GM10266 (cell line): ENCODE measurements around the gene NEK3.
"Not testable (repeated sequence)": the region's sequence is repeated elsewhere in the genome, so short reads cannot be mapped to it uniquely, and the experiment has no call there.

Source experiments
- DNase-seq: peaks from one replicate; pipeline ENCODE4 v3.0.0; 2012; ENCODE audit errors: extremely low spot score
- TF ChIP-seq, protein P1 (sequence below): IDR thresholded peaks from 2 replicates; pipeline ENCODE4 v1.5.1; 2012; ENCODE audit warnings: mild to moderate bottlenecking, low read depth; ENCODE audit not compliant: control insufficient read depth, insufficient read depth; ENCODE audit errors: missing control alignments

NEK3 gene

DNA sequence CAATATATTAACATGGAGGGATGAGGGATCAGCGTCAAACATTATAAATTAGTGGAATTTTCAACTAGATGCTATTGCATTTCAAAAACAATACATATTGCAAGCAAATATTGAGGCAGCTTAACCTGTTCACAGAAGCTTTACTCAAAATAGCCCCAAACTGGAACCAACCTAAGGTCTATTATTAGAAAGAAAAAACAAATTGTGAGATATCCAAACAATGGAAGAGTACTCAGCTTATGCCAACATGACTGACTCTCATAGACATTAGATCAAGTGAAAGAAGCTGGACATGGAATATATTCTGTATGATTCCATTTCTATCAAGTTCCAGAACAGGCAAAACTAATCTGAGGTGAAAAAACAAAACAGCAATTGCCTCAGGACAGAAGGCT lies 27.6 kb upstream of the NEK3 start:
- TF ChIP-seq, protein P1, sequence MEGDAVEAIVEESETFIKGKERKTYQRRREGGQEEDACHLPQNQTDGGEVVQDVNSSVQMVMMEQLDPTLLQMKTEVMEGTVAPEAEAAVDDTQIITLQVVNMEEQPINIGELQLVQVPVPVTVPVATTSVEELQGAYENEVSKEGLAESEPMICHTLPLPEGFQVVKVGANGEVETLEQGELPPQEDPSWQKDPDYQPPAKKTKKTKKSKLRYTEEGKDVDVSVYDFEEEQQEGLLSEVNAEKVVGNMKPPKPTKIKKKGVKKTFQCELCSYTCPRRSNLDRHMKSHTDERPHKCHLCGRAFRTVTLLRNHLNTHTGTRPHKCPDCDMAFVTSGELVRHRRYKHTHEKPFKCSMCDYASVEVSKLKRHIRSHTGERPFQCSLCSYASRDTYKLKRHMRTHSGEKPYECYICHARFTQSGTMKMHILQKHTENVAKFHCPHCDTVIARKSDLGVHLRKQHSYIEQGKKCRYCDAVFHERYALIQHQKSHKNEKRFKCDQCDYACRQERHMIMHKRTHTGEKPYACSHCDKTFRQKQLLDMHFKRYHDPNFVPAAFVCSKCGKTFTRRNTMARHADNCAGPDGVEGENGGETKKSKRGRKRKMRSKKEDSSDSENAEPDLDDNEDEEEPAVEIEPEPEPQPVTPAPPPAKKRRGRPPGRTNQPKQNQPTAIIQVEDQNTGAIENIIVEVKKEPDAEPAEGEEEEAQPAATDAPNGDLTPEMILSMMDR, result no peak
- no peak for DNase-seq

DNA sequence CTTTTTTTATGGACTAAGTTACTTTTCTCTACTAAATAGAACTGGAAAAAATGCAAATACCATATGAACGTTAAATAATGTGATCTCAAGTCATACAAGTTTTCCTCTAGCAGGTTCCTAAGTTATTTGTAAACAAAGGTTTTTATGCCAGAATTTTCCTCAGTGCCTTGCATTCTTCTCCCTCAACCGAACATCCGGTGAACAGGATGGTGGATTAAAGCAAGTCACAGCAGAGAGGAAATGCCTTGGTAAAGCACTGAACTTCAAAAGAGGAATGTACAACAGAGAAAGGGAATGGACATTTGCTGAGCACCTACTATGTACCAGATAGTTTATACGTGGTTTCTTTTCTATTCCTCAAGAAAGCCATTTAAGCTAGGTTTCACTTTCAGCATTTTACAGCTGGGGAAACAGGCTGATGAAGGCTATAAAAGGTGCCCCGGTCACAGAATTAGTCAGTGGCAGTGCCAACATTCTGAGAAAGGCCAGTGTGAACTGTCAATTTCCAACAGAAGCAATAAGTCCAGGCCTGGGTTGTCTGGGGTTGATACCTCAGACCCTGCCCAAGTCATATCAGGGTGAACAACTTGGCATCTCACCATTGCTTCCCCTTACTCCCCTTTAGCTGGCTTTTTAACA lies 22.0 kb upstream of the NEK3 start:
- DNase-seq, result not testable (repeated sequence)

DNA sequence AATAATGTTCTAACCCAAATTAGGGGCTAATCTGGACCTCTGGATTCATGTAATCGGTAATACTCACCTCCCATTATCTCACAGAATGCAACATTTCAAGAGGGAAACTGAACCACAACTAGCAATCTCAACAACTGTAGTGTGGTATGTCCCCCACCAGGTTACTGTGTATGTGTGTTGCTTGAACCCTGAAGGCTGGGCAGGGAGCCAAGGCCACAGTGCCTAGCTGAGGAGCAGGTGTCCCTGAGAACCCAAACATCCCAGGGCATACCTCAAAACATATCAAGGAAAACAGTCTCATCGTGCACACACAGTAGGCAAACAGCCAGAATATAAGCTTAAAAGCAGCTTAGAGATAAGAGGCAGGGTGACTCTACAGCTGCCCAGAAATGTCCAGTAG lies 20.5 kb upstream of the NEK3 start:
- TF ChIP-seq, protein P1, result no peak
- DNase-seq, result no peak

DNA sequence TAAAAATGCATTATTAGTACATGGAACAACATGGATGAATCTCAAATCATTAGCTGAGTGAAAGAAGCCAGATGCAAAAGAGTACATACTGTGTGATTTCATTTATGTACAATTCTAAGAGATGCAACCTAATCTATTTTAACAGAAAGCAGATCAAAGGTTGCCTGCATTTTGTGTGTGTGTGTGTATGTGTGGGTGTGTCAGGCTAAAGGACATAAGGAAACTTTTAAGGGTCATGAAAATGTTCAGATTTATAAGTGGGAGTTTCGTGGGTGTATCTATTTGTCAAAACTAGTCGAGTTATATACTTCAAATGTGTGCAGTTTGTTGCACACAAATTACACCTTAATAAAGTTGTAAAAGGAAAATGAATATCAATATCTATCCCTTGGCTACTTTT lies 17.9 kb upstream of the NEK3 start:
- TF ChIP-seq, protein P1, result no peak
- DNase-seq, result no peak

DNA sequence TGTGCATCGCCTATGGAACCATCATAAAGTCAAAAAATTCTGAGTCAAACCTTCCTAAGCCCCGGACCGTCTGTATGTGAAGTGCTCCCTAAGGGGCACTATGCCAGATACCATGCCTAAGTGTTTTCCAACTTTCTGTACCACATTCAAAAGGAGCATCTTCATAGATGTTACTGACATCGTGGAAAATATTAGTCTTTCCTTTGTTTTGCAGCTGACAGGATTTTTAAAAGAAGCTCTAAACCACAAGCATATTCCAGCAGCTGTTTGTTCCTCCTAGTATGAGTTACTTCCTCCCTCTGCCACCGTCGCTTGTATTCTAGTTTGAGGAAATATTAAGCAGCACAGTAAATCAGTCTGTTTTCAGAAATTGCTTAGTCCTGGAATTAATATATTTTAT lies 14.6 kb upstream of the NEK3 start:
- DNase-seq, result not testable (repeated sequence)

DNA sequence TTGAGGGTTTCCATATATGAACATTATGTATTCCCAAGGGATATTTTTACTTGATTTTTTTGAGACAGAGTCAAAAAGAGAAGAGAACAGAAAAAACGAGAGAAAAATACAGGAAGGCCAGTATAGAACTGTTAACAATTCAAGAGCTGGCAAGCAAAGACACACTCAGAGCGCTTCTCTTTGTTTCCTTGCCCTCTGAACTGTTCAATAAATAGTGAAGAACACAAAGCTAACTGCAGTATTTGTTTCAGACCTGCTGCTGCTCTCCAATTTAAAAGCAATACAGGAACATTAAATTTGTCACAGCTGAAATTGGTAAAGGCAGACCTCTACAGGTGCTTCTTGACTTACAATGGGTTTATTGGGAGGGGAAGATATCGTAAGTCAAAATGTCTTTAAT lies 14.0 kb upstream of the NEK3 start:
- no peak for DNase-seq
- TF ChIP-seq, protein P1, result no peak

DNA sequence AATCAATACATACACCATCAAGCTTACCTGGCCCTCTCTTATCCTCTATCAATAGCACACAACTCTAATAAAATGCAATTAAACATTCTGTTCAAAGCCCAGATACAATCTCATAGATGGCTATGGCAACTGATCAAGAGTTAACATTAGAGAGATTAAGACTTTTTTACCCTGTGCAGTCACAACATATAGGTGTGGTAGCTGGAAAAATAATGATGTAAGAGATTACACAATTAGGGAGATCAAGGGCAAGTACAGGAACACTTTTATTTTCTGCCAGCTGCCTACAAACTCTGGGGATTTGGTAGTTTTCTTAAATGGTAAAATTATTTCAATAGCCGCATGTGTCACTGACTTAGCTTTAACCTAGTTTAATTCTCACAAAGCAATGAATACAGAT lies 12.3 kb upstream of the NEK3 start:
- not testable (repeated sequence) for DNase-seq

DNA sequence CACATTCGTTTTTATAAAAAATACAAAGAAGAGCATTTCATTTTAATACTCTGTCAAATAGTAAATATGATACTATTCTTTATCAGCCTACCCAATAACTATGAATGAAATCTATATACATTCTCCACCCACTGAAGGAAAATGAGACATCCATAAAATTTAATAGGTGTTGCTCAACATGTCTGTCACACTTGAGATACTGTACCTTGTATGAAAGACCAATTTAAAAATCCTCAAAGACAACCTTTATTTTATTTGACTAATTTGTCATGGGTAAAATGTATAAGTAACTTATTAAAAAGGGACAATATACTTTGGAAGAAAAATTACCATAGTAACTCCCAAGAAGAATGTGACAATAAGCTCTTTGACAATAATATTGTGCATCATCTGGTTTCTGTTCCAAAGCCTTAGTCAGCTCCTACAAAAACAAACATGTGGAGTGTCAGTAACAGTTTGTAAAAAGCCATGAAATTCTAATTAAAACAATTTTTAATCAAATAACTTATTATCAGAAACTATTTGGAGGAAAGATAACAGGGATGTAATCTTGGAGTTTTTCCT lies 11.5 kb upstream of the NEK3 start:
- DNase-seq, result not testable (repeated sequence)

DNA sequence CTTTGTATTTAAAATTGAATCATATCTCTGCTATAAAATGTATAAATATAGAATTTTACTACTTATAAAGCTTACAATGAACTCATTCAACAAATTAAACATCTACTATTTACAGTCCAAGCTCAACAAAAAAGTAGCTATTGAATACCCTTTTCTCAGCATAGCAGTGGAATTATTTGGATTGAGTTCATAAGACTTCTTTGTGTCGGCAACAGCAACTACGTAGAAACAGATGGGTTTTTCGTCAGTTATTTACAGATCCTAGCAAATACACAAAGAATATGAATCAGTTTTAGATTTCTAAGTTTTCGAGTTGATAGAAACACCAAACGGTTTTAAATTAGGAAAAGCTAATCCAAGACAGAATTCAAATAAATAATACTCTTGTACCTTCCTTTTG lies 10.4 kb upstream of the NEK3 start:
- DNase-seq, result no peak
- TF ChIP-seq, protein P1, result no peak
